HFFc6 (cell line): ENCODE results near the gene NBEAL2. TPM values are rescaled to one million over a fixed set of nuclear protein-coding genes. Genes with fewer than 3 reads are reported as not detected.

ENCODE experiments used
- DNase-seq: peaks from one replicate; pipeline ENCODE4 v3.0.0-alpha.2; 2018
- H3K27ac Mint-ChIP-seq: 2 replicates; pipeline ENCODE4 v1.8.0; 2020; ENCODE audit warnings: mild to moderate bottlenecking, mixed read lengths
- H3K27me3 Mint-ChIP-seq: 2 replicates; pipeline ENCODE4 v1.8.0; 2021; ENCODE audit warnings: mild to moderate bottlenecking, moderate library complexity, mixed read lengths; ENCODE audit not compliant: insufficient read depth
- H3K36me3 Mint-ChIP-seq: 2 replicates; pipeline ENCODE4 v1.8.0; 2021; ENCODE audit warnings: low read depth, mixed read lengths
- H3K4me1 Mint-ChIP-seq: 2 replicates; pipeline ENCODE4 v1.8.0; 2020; ENCODE audit warnings: low read depth, mixed read lengths
- H3K4me3 Mint-ChIP-seq: 2 replicates; pipeline ENCODE4 v1.8.0; 2020; ENCODE audit warnings: mild to moderate bottlenecking, moderate library complexity, mixed read lengths
- H3K9me3 Mint-ChIP-seq: 2 replicates; pipeline ENCODE4 v1.8.0; 2020; ENCODE audit warnings: mild to moderate bottlenecking, mixed read lengths
- CTCF ChIP-seq: fragments of 200-600 bp; sonication (generic); IDR thresholded peaks from 2 replicates; pipeline ENCODE4 v1.5.0; 2021; ENCODE audit warnings: antibody characterized with exemption, mild to moderate bottlenecking
- total RNA-seq, 6 experiments: library from RNA; stranded (reverse); fragmentation: NEBNext Ultra II Directional; extraction: Animal tissue kit (Norgen Biotek cat#: 25700); gene quantifications; 2 replicates in 1 of 6; 3 replicates in 5 of 6; pipeline ENCODE4 v1.2.3, GENCODE V29; 2021

The NBEAL2 gene
- total RNA-seq, 6 experiments from 2014 or later: 5.3 to 7.6 (median 5.8) TPM

- H3K27ac Mint-ChIP-seq: no peak overlapping the region
- no peak for DNase-seq
- no peaks in the 10 kb centered on the region for H3K36me3 Mint-ChIP-seq
- H3K4me1 Mint-ChIP-seq: no peaks in the 10 kb centered on the region
- H3K4me3 Mint-ChIP-seq: no peak overlapping the region
- TF ChIP-seq CTCF: no peak
- peaks cover 2% of the 10 kb centered on the region for H3K27me3 Mint-ChIP-seq
- no peaks in the 10 kb centered on the region for H3K9me3 Mint-ChIP-seq
These were observed 7.9 kb downstream of the NBEAL2 start for GRCh38 chr3:46987319-46987742.

- H3K27ac Mint-ChIP-seq: no peak overlapping the region
- no peak for TF ChIP-seq CTCF
- H3K27me3 Mint-ChIP-seq: peaks cover 2% of the 10 kb centered on the region
- no peaks in the 10 kb centered on the region for H3K9me3 Mint-ChIP-seq
- no peaks in the 10 kb centered on the region for H3K36me3 Mint-ChIP-seq
- no peak for DNase-seq
- no peak overlapping the region for H3K4me3 Mint-ChIP-seq
- no peaks in the 10 kb centered on the region for H3K4me1 Mint-ChIP-seq
These were observed 8.4 kb downstream of the NBEAL2 start for GRCh38 chr3:46987743-46988401.

- Mint-ChIP-seq H3K4me3 (no peak overlapping the region), H3K36me3 (no peaks in the 10 kb centered on the region), H3K27ac (no peak overlapping the region), H3K9me3 (no peaks in the 10 kb centered on the region), H3K27me3 (peaks cover 2% of the 10 kb centered on the region), H3K4me1 (no peaks in the 10 kb centered on the region)
- TF ChIP-seq CTCF: no peak
- no peak for DNase-seq
These were observed 9.2 kb downstream of the NBEAL2 start for GRCh38 chr3:46988616-46989015.

GRCh38 chr3:46989146-46989810 is 9.8 kb downstream of the NBEAL2 start:
- H3K4me1 Mint-ChIP-seq: no peaks in the 10 kb centered on the region
- H3K27me3 Mint-ChIP-seq: peaks cover 2% of the 10 kb centered on the region
- TF ChIP-seq CTCF: no peak
- no peak overlapping the region for H3K4me3 Mint-ChIP-seq
- no peaks in the 10 kb centered on the region for H3K9me3 Mint-ChIP-seq
- no peaks in the 10 kb centered on the region for H3K36me3 Mint-ChIP-seq
- DNase-seq: no peak
- no peak overlapping the region for H3K27ac Mint-ChIP-seq

- H3K4me1 Mint-ChIP-seq: no peaks in the 10 kb centered on the region
- H3K27ac Mint-ChIP-seq: no peak overlapping the region
- no peaks in the 10 kb centered on the region for H3K36me3 Mint-ChIP-seq
- no peak overlapping the region for H3K4me3 Mint-ChIP-seq
- no peaks in the 10 kb centered on the region for H3K9me3 Mint-ChIP-seq
- H3K27me3 Mint-ChIP-seq: peaks cover 2% of the 10 kb centered on the region
- DNase-seq: no peak
- no peak for TF ChIP-seq CTCF
These were observed 11.3 kb downstream of the NBEAL2 start for GRCh38 chr3:46990573-46991374.
